Uterus (tissue), 2 donors: ENCODE measurements around the gene PTGER1.

ENCODE experiments used
- POLR2A ChIP-seq, 2 donors: fragments of 450-650 bp; IDR thresholded peaks; one replicate each; pipeline ENCODE4 v1.6.1; 2016; ENCODE audit warnings: antibody characterized with exemption in 2 of 2, mild to moderate bottlenecking in 1 of 2, moderate library complexity in 1 of 2
- TF ChIP-seq, protein P1 (sequence below), 4 experiments: fragments of 200-600 bp in 2 of 4; fragments of 450-650 bp in 2 of 4; sonication (generic) in 2 of 4; IDR thresholded peaks; one replicate each; pipeline ENCODE4 v1.5.1; 2016 to 2019; ENCODE audit warnings: antibody characterized with exemption in 4 of 4, mild to moderate bottlenecking in 2 of 4, moderate library complexity in 1 of 4

DNA sequence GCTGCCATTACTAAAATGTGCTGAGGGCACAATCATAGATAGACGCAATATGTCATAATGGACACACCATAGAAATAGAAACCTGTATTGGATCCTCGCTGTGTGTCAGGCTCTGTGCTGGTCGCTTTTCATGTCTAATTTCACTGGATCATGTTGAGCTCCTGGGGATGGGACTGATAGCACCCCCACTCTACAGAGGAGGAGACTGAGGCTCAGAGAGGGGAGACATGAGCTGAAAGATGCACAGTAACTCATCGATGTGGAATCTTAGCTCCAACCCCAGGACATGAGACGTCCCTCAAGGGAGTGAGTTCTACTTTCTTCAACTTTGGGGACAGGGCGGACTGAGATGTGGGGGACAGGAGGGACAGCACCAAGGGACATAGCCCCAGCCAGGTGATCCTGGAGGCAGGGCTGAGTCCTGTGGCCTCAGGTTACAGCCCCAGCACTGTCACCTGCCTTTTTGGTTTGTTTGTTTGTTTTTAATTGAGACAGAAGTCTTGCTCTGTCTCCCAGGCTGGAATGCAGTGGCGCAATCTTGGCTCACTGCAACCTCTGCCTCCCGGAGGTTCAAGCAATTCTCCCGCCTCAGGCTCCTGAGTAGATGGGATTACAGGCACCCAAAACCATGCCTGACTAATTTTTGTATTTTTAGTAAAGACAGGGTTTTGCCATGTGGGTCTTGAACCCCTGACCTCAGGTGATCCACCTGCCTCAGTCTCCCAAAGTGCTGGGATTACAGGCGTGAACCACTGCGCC, 27.4 kb upstream of the PTGER1 start:
- TF ChIP-seq, protein P1, sequence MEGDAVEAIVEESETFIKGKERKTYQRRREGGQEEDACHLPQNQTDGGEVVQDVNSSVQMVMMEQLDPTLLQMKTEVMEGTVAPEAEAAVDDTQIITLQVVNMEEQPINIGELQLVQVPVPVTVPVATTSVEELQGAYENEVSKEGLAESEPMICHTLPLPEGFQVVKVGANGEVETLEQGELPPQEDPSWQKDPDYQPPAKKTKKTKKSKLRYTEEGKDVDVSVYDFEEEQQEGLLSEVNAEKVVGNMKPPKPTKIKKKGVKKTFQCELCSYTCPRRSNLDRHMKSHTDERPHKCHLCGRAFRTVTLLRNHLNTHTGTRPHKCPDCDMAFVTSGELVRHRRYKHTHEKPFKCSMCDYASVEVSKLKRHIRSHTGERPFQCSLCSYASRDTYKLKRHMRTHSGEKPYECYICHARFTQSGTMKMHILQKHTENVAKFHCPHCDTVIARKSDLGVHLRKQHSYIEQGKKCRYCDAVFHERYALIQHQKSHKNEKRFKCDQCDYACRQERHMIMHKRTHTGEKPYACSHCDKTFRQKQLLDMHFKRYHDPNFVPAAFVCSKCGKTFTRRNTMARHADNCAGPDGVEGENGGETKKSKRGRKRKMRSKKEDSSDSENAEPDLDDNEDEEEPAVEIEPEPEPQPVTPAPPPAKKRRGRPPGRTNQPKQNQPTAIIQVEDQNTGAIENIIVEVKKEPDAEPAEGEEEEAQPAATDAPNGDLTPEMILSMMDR (IDR thresholded peaks at IDR 0.05) = no peak
- no peak for TF ChIP-seq POLR2A (IDR thresholded peaks at IDR 0.05)
